ENCODE results near the gene CCDC141.

GRCh38 chr2:178892751-178893625 is 156.9 kb downstream of the CCDC141 start:
- TF ChIP-seq REST (IDR thresholded peaks at IDR 0.05; ENCODE audit: borderline replicate concordance): no peak
- no peak for TF ChIP-seq EZH2 (IDR thresholded peaks at IDR 0.05; ENCODE audit: borderline replicate concordance, insufficient read depth, low read length, poor library complexity, severe bottlenecking)
- no peak for TF ChIP-seq CTCF (IDR thresholded peaks at IDR 0.05; ENCODE audit: poor library complexity, severe bottlenecking)
- TF ChIP-seq EP300 (conservative IDR thresholded peaks at IDR 0.05; ENCODE audit: poor library complexity, severe bottlenecking): no peak
- TF ChIP-seq RAD21 (conservative IDR thresholded peaks at IDR 0.05): no peak
- TF ChIP-seq SMC3 (conservative IDR thresholded peaks at IDR 0.05; ENCODE audit: poor library complexity): no peak
- no peak for TF ChIP-seq POLR2AphosphoS5 (IDR thresholded peaks at IDR 0.05)

Measured in neural cell (in vitro differentiated cells).